Smooth muscle cell (in vitro differentiated cells): ENCODE data around the gene SBNO1. TPM values are rescaled to one million over a fixed set of nuclear protein-coding genes. Genes with fewer than 3 reads are reported as not detected.

Source experiments
- DNase-seq: peaks from one replicate; lab custom pipeline; 2025; ENCODE audit not compliant: unreplicated experiment; lab: John Stamatoyannopoulos, UW
- H2AFZ ChIP-seq: fragments of 200-600 bp; sonication (generic); 2 replicates; pipeline ENCODE4 v1.6.0; 2016; ENCODE audit warnings: antibody characterized with exemption, low read depth, mild to moderate bottlenecking
- H3F3A ChIP-seq: fragments of 200-600 bp; sonication (generic); 2 replicates; pipeline ENCODE4 v1.6.0; 2017; ENCODE audit warnings: antibody characterized with exemption, low read depth
- H3K27ac ChIP-seq: fragments of 200-600 bp; sonication (generic); 2 replicates; pipeline ENCODE4 v1.5.1; 2016; ENCODE audit warnings: low read depth, mild to moderate bottlenecking
- H3K27me3 ChIP-seq: fragments of 200-600 bp; sonication (generic); 2 replicates; pipeline ENCODE4 v1.6.1; 2016; ENCODE audit warnings: low read depth, mild to moderate bottlenecking
- H3K36me3 ChIP-seq: fragments of 200-600 bp; sonication (generic); 2 replicates; pipeline ENCODE4 v1.5.1; 2016; ENCODE audit warnings: low read depth
- H3K4me1 ChIP-seq: fragments of 200-600 bp; sonication (generic); 2 replicates; pipeline ENCODE4 v1.5.1; 2016; ENCODE audit warnings: low read depth
- H3K4me2 ChIP-seq: fragments of 200-600 bp; sonication (generic); 2 replicates; pipeline ENCODE4 v1.6.0; 2016; ENCODE audit warnings: mild to moderate bottlenecking
- H3K4me3 ChIP-seq: fragments of 200-600 bp; sonication (generic); 2 replicates; pipeline ENCODE4 v1.5.1; 2016; ENCODE audit warnings: mild to moderate bottlenecking
- H3K79me2 ChIP-seq: fragments of 200-600 bp; sonication (generic); 2 replicates; pipeline ENCODE4 v1.6.0; 2016; ENCODE audit warnings: low read depth, mild to moderate bottlenecking
- H3K9ac ChIP-seq: fragments of 200-600 bp; sonication (generic); 2 replicates; pipeline ENCODE4 v1.6.0; 2016; ENCODE audit warnings: low read depth
- H3K9me3 ChIP-seq: fragments of 200-600 bp; sonication (generic); replicated peaks from 2 replicates; pipeline ENCODE4 v1.5.1; 2016; ENCODE audit warnings: low read depth
- H4K20me1 ChIP-seq: fragments of 200-600 bp; sonication (generic); 2 replicates; pipeline ENCODE4 v1.6.0; 2016; ENCODE audit warnings: low read depth
- CTCF ChIP-seq: fragments of 200-600 bp; sonication (generic); IDR thresholded peaks from 2 replicates; pipeline ENCODE4 v1.5.1; 2017; ENCODE audit warnings: borderline replicate concordance, mild to moderate bottlenecking, antibody characterized with exemption; ENCODE audit not compliant: insufficient read depth, poor library complexity, severe bottlenecking
- WGBS: methylation state at CpG from one replicate; pipeline ENCODE4 v1.1.7; 2016; ENCODE audit warnings: low lambda C conversion rate; 5-methylcytosine and 5-hydroxymethylcytosine counted together
- polyA plus RNA-seq: library from polyadenylated mRNA; unstranded; fragments of >200 nt; fragmentation: Nextera tagmentation; extraction: Ambion mirVana; gene quantifications from 2 replicates; pipeline ENCODE4 v1.2.1, GENCODE V29; 2016
- total RNA-seq: library from RNA; depleted of rRNA; stranded (reverse); fragments of >200 nt; gene quantifications from 2 replicates; pipeline ENCODE4 v1.2.3, GENCODE V29; 2014

The SBNO1 gene
- total and polyA plus RNA-seq, 2 experiments from 2014 or later = 14.6 to 24.5 TPM

GRCh38 chr12:123344086-123344485 is 20.6 kb downstream of the SBNO1 start:
- Histone ChIP-seq H3K9ac (no peak overlapping the region), H3K36me3 (peaks cover 32% of the 10 kb centered on the region), H3K27me3 (no peaks in the 10 kb centered on the region), H3K27ac (no peak overlapping the region), H3K79me2 (peaks cover 33% of the 10 kb centered on the region), H3K4me1 (no peaks in the 10 kb centered on the region), H3K9me3 (no peaks in the 10 kb centered on the region), H4K20me1 (peaks cover 41% of the 10 kb centered on the region), H3K4me2 (no peak overlapping the region), H3K4me3 (no peak overlapping the region), H2AFZ (no peak overlapping the region), H3F3A (no peaks in the 10 kb centered on the region)
- WGBS = 97% methylated on average over 6 of the region's 6 CpGs
- DNase-seq = no peak
- TF ChIP-seq CTCF = no peak

GRCh38 chr12:123337070-123337469 is 27.6 kb downstream of the SBNO1 start:
- Histone ChIP-seq H3K36me3 (peaks cover 11% of the 10 kb centered on the region), H3K27me3 (no peaks in the 10 kb centered on the region), H3K9me3 (no peaks in the 10 kb centered on the region), H3K4me1 (no peaks in the 10 kb centered on the region), H3K4me2 (no peak overlapping the region), H3K27ac (no peak overlapping the region), H2AFZ (no peak overlapping the region), H3K79me2 (peaks cover 15% of the 10 kb centered on the region), H3K4me3 (no peak overlapping the region), H3F3A (no peaks in the 10 kb centered on the region), H3K9ac (no peak overlapping the region), H4K20me1 (peaks cover 20% of the 10 kb centered on the region)
- DNase-seq = no peak
- 93% methylated on average over 5 of the region's 5 CpGs for WGBS
- no peak for TF ChIP-seq CTCF

GRCh38 chr12:123336530-123336929 is 28.1 kb downstream of the SBNO1 start:
- H3K9me3 ChIP-seq = no peaks in the 10 kb centered on the region
- H3F3A ChIP-seq = no peaks in the 10 kb centered on the region
- peaks cover 11% of the 10 kb centered on the region for H3K36me3 ChIP-seq
- H3K27me3 ChIP-seq = no peaks in the 10 kb centered on the region
- H3K79me2 ChIP-seq = peaks cover 13% of the 10 kb centered on the region
- WGBS = 96% methylated on average over 8 of the region's 8 CpGs
- no peak for DNase-seq
- H2AFZ ChIP-seq = no peak overlapping the region
- no peak overlapping the region for H3K9ac ChIP-seq
- H3K4me2 ChIP-seq = no peak overlapping the region
- H3K27ac ChIP-seq = no peak overlapping the region
- peaks cover 16% of the 10 kb centered on the region for H4K20me1 ChIP-seq
- H3K4me3 ChIP-seq = no peak overlapping the region
- no peak for TF ChIP-seq CTCF
- no peaks in the 10 kb centered on the region for H3K4me1 ChIP-seq

GRCh38 chr12:123335490-123335889 is 29.2 kb downstream of the SBNO1 start:
- 91% methylated on average over 3 of the region's 3 CpGs for WGBS
- no peak overlapping the region for H3K4me2 ChIP-seq
- H3K4me1 ChIP-seq = no peaks in the 10 kb centered on the region
- peaks cover 12% of the 10 kb centered on the region for H3K36me3 ChIP-seq
- H3K9me3 ChIP-seq = no peaks in the 10 kb centered on the region
- no peak for TF ChIP-seq CTCF
- no peaks in the 10 kb centered on the region for H3K27me3 ChIP-seq
- peaks cover 11% of the 10 kb centered on the region for H4K20me1 ChIP-seq
- no peak overlapping the region for H3K27ac ChIP-seq
- H3K79me2 ChIP-seq = peaks cover 4% of the 10 kb centered on the region
- H2AFZ ChIP-seq = no peak overlapping the region
- no peaks in the 10 kb centered on the region for H3F3A ChIP-seq
- DNase-seq = no peak
- no peak overlapping the region for H3K4me3 ChIP-seq
- H3K9ac ChIP-seq = no peak overlapping the region
